Small intestine (tissue), 7 donors: ENCODE measurements around the gene TLR6. TPM values are rescaled to one million over a fixed set of nuclear protein-coding genes. Genes with fewer than 3 reads are reported as not detected.
A peak's percentile ranks its signal among the peaks of the same experiment; 100 is the strongest.

Experiments used
- DNase-seq, 2 donors: peaks; one replicate each; pipeline versions ENCODE4 v3.0.0 to v3.0.0-alpha.2; 2013
- FAIRE-seq: peaks from 2 replicates; lab custom pipeline; 2012; peaks lifted over from hg19 to GRCh38; lab: Jason Lieb, UNC
- H3K27ac ChIP-seq, 3 donors: one replicate each; pipeline ENCODE4 v1.5.1; 2013; ENCODE audit warnings: low read length in 2 of 3, mild to moderate bottlenecking in 2 of 3, control low read depth in 1 of 3, inconsistent platforms in 1 of 3, low read depth in 1 of 3, moderate library complexity in 1 of 3
- H3K27me3 ChIP-seq, 3 donors: one replicate each; pipeline ENCODE4 v1.6.1; 2013; ENCODE audit warnings: low read length in 3 of 3, inconsistent platforms in 1 of 3; ENCODE audit not compliant: control insufficient read depth in 3 of 3, insufficient read depth in 3 of 3
- H3K36me3 ChIP-seq, 3 donors: one replicate each; pipeline ENCODE4 v1.6.1; 2013; ENCODE audit warnings: low read length in 3 of 3, inconsistent platforms in 1 of 3, low read depth in 1 of 3, mild to moderate bottlenecking in 1 of 3, moderate library complexity in 1 of 3; ENCODE audit not compliant: control insufficient read depth in 3 of 3, insufficient read depth in 2 of 3
- H3K4me1 ChIP-seq, 3 donors: one replicate each; pipeline ENCODE4 v1.6.1; 2013; ENCODE audit warnings: low read length in 2 of 3, inconsistent platforms in 1 of 3, low read depth in 1 of 3, mild to moderate bottlenecking in 1 of 3, moderate library complexity in 1 of 3; ENCODE audit not compliant: control insufficient read depth in 3 of 3, insufficient read depth in 2 of 3
- H3K4me3 ChIP-seq, 3 donors: one replicate each; pipeline ENCODE4 v1.5.1; 2013; ENCODE audit warnings: low read length in 3 of 3, control low read depth in 1 of 3, inconsistent platforms in 1 of 3, low read depth in 1 of 3, mild to moderate bottlenecking in 1 of 3, moderate library complexity in 1 of 3
- H3K9me3 ChIP-seq, 2 donors: one replicate each; pipeline ENCODE4 v1.6.1; 2013; ENCODE audit warnings: low read depth in 1 of 2, low read length in 1 of 2; ENCODE audit not compliant: control insufficient read depth in 2 of 2, insufficient read depth in 1 of 2
- WGBS, 3 donors: extraction: QIAGEN DNeasy Blood & Tissue Kit; methylation state at CpG; one replicate each; pipeline ENCODE4 v1.1.7; 2013; 5-methylcytosine and 5-hydroxymethylcytosine counted together
- polyA plus RNA-seq, 4 donors: library from polyadenylated mRNA; stranded (reverse) in 3 of 4; unstranded in 1 of 4; fragments of 200-250 nt in 3 of 4; fragments of 120-200 nt in 1 of 4; gene quantifications; one replicate each; pipeline versions ENCODE4 v1.2.1 to v1.2.3, GENCODE V29; 2013
- donor health status: healthy with polysubstance abuse.
- donor health status: control.
- donor health status: control.
- donor health status: Bipolar disorder and iron deficiency.
- donor health status: healthy.

TLR6 gene
- polyA plus RNA-seq, 4 donors = under 0.01 to 1.3 (median 0.37) TPM

- DNase-seq = no peak
- Histone ChIP-seq H3K4me1 (peaks cover 0 to 10% (median 0%) of the 10 kb centered on the region in 3 donors), H3K9me3 (peaks cover 0 to 12% of the 10 kb centered on the region in 2 donors), H3K4me3 (no peak overlapping the region), H3K27ac (no peak overlapping the region), H3K27me3 (no peaks in the 10 kb centered on the region), H3K36me3 (peaks cover 0 to 5% (median 2%) of the 10 kb centered on the region in 3 donors)
- no peak for FAIRE-seq
- WGBS, 3 donors = 94 to 96% (median 95%) methylated on average over 3 of the region's 3 CpGs
Measured at GRCh38 chr4:38800961-38801450, 55.6 kb downstream of the TLR6 start.

- FAIRE-seq (no peak), DNase-seq (no peak)
- no peak overlapping the region for H3K4me3 ChIP-seq
- H3K4me1 ChIP-seq = peaks cover 0 to 10% (median 0%) of the 10 kb centered on the region in 3 donors
- WGBS, 3 donors = 92 to 96% (median 95%) methylated on average over 2 of the region's 2 CpGs
- H3K36me3 ChIP-seq = peaks cover 2 to 5% (median 2%) of the 10 kb centered on the region in 3 donors
- H3K9me3 ChIP-seq = peaks cover 0 to 12% of the 10 kb centered on the region in 2 donors
- no peaks in the 10 kb centered on the region for H3K27me3 ChIP-seq
- H3K27ac ChIP-seq = no peak overlapping the region
Measured at GRCh38 chr4:38800366-38800765, 56.3 kb downstream of the TLR6 start.

GRCh38 chr4:38795087-38795486 lies 61.5 kb downstream of the TLR6 start:
- WGBS, 3 donors = 90 to 93% (median 91%) methylated on average over 3 of the region's 3 CpGs

GRCh38 chr4:38794051-38794450 lies 62.6 kb downstream of the TLR6 start:
- no peak overlapping the region for H3K27ac ChIP-seq
- 79 to 92% (median 84%) methylated on average over 2 of the region's 2 CpGs for WGBS, 3 donors
- no peak overlapping the region for H3K4me3 ChIP-seq
- FAIRE-seq (no peak), DNase-seq (no peak)
- peaks cover 0 to 2% (median 0%) of the 10 kb centered on the region in 3 donors for H3K36me3 ChIP-seq
- H3K9me3 ChIP-seq = no peaks in the 10 kb centered on the region
- H3K27me3 ChIP-seq = no peaks in the 10 kb centered on the region
- no peaks in the 10 kb centered on the region for H3K4me1 ChIP-seq

More at GRCh38 chr4:38795087-38795486, 61.5 kb downstream of the TLR6 start:
- no peak overlapping the region for H3K4me3 ChIP-seq
- H3K27ac ChIP-seq = no peak overlapping the region
- peaks cover 0 to 2% (median 2%) of the 10 kb centered on the region in 3 donors for H3K36me3 ChIP-seq
- no peaks in the 10 kb centered on the region for H3K9me3 ChIP-seq
- FAIRE-seq (no peak), DNase-seq (no peak)
- no peaks in the 10 kb centered on the region for H3K27me3 ChIP-seq
- no peaks in the 10 kb centered on the region for H3K4me1 ChIP-seq

GRCh38 chr4:38791010-38791409 lies 65.6 kb downstream of the TLR6 start:
- peaks cover 0 to 2% (median 0%) of the 10 kb centered on the region in 3 donors for H3K36me3 ChIP-seq
- no peaks in the 10 kb centered on the region for H3K9me3 ChIP-seq
- FAIRE-seq (no peak), DNase-seq (no peak)
- 41 to 62% (median 50%) methylated on average over 2 of the region's 2 CpGs for whole genome bisulfite sequencing, 3 donors
- no peak overlapping the region for H3K27ac ChIP-seq
- no peaks in the 10 kb centered on the region for H3K27me3 ChIP-seq
- H3K4me3 ChIP-seq = no peak overlapping the region
- H3K4me1 ChIP-seq = no peaks in the 10 kb centered on the region

- Histone ChIP-seq H3K36me3 (no peaks in the 10 kb centered on the region), H3K27me3 (no peaks in the 10 kb centered on the region), H3K27ac (no peak overlapping the region), H3K4me3 (no peak overlapping the region), H3K9me3 (no peaks in the 10 kb centered on the region), H3K4me1 (no peaks in the 10 kb centered on the region)
- FAIRE-seq (no peak), DNase-seq (no peak)
- 63 to 87% (median 76%) methylated on average over 1 of the region's 1 CpG for WGBS, 3 donors
Measured at GRCh38 chr4:38788317-38788716, 68.3 kb downstream of the TLR6 start.

GRCh38 chr4:38787693-38788092 lies 68.9 kb downstream of the TLR6 start:
- FAIRE-seq = no peak
- no peaks in the 10 kb centered on the region for H3K9me3 ChIP-seq
- WGBS, 3 donors = 60 to 75% (median 75%) methylated on average over 4 of the region's 4 CpGs
- no peaks in the 10 kb centered on the region for H3K36me3 ChIP-seq
- H3K27me3 ChIP-seq = no peaks in the 10 kb centered on the region
- no peak overlapping the region for H3K4me3 ChIP-seq
- no peak overlapping the region for H3K27ac ChIP-seq
- H3K4me1 ChIP-seq = no peaks in the 10 kb centered on the region
- DNase-seq = peak in 1 of 2 donors; percentile 8

- FAIRE-seq = no peak
- WGBS, 3 donors = 78 to 95% (median 89%) methylated on average over 8 of the region's 8 CpGs
- no peaks in the 10 kb centered on the region for H3K36me3 ChIP-seq
- no peak overlapping the region for H3K27ac ChIP-seq
- no peak overlapping the region for H3K4me3 ChIP-seq
- H3K4me1 ChIP-seq = no peaks in the 10 kb centered on the region
- peak in 1 of 2 donors; percentile 5 for DNase-seq
- H3K27me3 ChIP-seq = no peaks in the 10 kb centered on the region
- no peaks in the 10 kb centered on the region for H3K9me3 ChIP-seq
Measured at GRCh38 chr4:38785901-38786402, 70.7 kb downstream of the TLR6 start.
